Activated T-helper 2 cell treated with anti-CD3 and anti-CD28 coated beads, Interferon-gamma antibody, Interleukin-2, Interleukin-4, amounts not matched to agents 10 μg/mL and 5 μg/mL and 100 μg/mL, durations not matched to agents 14 hours and 24 hours and 36 hours (primary cell): ENCODE data around the gene MAN2A2. TPM values are rescaled to one million over a fixed set of nuclear protein-coding genes. Genes with fewer than 3 reads are reported as not detected.
"Not testable (repeated sequence)": the region's sequence is repeated elsewhere in the genome, so short reads cannot be mapped to it uniquely, and the experiment has no call there.

Experiments used
- DNase-seq: peaks from one replicate; pipeline ENCODE4 v3.0.0; 2021; ENCODE audit warnings: low spot score
- H3K27ac Mint-ChIP-seq: one replicate; pipeline ENCODE4 v1.8.0; 2021; ENCODE audit warnings: mixed read lengths
- H3K27me3 Mint-ChIP-seq: one replicate; pipeline ENCODE4 v1.8.0; 2021; ENCODE audit warnings: low read depth, mixed read lengths
- H3K36me3 Mint-ChIP-seq: one replicate; pipeline ENCODE4 v1.8.0; 2021; ENCODE audit warnings: low read depth, mixed read lengths
- H3K4me1 Mint-ChIP-seq: one replicate; pipeline ENCODE4 v1.8.0; 2021; ENCODE audit warnings: low read depth, mixed read lengths
- H3K4me3 Mint-ChIP-seq: one replicate; pipeline ENCODE4 v1.8.0; 2021; ENCODE audit warnings: low read depth, mild to moderate bottlenecking, moderate library complexity, mixed read lengths
- H3K9me3 Mint-ChIP-seq: one replicate; pipeline ENCODE4 v1.8.0; 2021; ENCODE audit warnings: mixed read lengths
- intact Hi-C: fragments of 100-400 bp; cut with micrococcal nuclease; formaldehyde crosslinking; loops from one replicate; pipeline ENCODE4 v1.15.1; 2023
- total RNA-seq: library from RNA; stranded (reverse); gene quantifications from 2 replicates; pipeline ENCODE4 v1.2.3, GENCODE V29; 2022

Gene MAN2A2
- total RNA-seq, 1 donor from 2014 or later, result 201 TPM

DNA sequence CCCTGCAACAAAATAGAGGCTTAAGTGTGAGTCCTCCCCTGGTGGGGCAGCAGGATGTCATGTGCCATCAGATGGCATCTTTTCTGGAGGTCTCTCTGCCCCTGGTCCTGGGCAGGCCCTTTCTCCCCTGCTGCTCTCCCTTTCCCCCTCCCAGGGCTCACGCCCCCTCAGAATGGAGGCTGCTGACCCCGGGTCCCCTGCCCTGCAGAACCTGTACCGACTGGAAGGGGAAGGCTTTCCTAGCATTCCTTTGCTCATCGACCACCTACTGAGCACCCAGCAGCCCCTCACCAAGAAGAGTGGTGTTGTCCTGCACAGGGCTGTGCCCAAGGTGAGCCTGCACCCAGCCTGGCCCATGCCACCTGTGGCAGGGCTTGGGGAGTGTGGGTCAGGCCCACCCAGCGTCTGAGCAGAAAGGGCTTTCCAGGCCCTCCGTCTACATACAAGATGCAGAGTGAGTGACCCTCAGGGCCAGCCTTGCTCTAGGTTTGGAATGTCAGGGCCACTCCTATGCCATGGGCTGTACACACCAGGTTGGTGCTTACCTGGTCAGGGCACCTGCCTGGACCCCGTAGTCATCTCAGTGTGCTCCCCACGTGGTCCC is 11.7 kb upstream of the MAN2A2 start:
- H3K27ac Mint-ChIP-seq, result no peak overlapping the region
- no peaks in the 10 kb centered on the region for H3K27me3 Mint-ChIP-seq

DNA sequence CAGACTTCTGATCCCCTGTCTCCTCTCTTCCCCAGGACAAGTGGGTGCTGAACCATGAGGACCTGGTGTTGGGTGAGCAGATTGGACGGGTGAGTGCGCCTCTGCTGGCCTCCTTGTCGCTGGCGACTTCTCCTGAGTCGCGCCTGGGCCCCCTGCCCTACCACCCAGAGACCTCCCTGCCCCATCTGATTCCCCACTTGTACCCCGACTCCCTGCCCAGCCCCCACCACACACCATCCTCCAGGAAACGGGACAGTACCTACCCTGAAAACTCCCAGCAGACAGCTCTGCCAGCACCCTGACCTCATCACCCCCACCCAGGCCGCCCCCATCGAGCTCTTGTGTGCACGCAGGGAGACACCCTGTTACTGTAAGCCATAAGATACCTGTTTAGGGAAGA is 11.1 kb upstream of the MAN2A2 start:
- Mint-ChIP-seq H3K27me3 (no peaks in the 10 kb centered on the region), H3K27ac (no peak overlapping the region), H3K36me3 (peaks cover 77% of the 10 kb centered on the region), H3K4me3 (no peak overlapping the region), H3K9me3 (no peaks in the 10 kb centered on the region), H3K4me1 (peaks cover 3% of the 10 kb centered on the region)
- no peak for DNase-seq
- intact Hi-C loops, result no loop called here

More for the DNA sequence above, 11.7 kb upstream of the MAN2A2 start:
- no peak overlapping the region for H3K4me3 Mint-ChIP-seq
- no peak for DNase-seq
- peaks cover 3% of the 10 kb centered on the region for H3K4me1 Mint-ChIP-seq
- H3K36me3 Mint-ChIP-seq, result peaks cover 77% of the 10 kb centered on the region
- intact Hi-C loops, result no loop called here
- no peaks in the 10 kb centered on the region for H3K9me3 Mint-ChIP-seq

DNA sequence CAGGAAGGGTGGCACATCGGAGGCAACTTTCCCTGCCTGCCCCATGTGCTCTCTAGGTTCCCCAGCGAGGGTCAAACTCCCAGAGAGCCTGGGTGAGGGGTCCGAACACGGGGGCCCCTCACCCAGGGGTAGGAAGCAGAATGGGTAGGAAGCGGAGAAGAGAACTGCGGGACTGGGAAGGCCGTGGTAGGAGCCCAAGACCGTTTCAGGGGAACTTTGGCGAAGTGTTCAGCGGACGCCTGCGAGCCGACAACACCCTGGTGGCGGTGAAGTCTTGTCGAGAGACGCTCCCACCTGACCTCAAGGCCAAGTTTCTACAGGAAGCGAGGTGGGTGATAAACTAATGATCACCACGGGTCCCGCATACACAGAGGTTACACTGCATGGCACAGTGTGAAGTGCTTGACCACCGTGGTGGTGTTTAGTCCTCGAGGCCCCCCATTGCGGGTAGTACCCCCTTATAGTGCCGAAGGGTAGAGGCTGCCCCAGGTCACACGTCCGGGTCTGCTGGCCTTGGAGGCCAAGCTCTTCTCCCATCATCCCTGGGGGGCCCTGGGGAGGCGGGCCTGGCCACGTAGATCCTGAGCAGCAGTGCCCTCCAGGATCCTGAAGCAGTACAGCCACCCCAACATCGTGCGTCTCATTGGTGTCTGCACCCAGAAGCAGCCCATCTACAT is 10.5 kb upstream of the MAN2A2 start:
- Mint-ChIP-seq H3K27me3 (no peaks in the 10 kb centered on the region), H3K4me3 (no peak overlapping the region), H3K4me1 (peaks cover 3% of the 10 kb centered on the region), H3K27ac (no peak overlapping the region), H3K36me3 (peaks cover 75% of the 10 kb centered on the region), H3K9me3 (no peaks in the 10 kb centered on the region)
- no peak for DNase-seq
- intact Hi-C loops, result no loop called here

DNA sequence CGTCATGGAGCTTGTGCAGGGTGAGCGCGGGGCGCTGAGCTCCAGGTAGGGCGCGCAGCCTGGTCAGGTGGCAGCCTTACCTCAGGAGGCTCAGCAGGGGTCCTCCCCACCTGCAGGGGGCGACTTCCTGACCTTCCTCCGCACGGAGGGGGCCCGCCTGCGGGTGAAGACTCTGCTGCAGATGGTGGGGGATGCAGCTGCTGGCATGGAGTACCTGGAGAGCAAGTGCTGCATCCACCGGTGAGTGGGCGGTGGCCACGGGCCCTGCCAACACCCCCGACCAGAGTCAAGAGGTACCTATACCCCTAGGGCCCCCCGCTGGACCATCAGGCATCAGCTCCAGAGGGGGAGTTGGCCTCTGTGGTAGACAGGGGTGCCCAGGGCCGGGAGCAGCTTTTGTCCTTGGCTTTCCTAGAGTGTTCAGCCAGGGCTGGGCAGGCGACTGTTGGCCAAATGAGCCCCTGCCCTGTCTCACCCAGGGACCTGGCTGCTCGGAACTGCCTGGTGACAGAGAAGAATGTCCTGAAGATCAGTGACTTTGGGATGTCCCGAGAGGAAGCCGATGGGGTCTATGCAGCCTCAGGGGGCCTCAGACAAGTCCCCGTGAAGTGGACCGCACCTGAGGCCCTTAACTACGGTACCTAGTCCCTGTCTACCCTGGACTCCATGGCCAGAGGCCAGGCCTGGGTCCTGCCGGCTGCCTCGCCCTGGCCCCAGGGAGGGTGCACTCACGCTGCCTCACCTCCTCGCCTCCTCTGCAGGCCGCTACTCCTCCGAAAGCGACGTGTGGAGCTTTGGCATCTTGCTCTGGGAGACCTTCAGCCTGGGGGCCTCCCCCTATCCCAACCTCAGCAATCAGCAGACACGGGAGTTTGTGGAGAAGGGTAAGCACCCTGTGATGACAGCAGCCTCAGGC is 9.7 kb upstream of the MAN2A2 start:
- H3K4me1 Mint-ChIP-seq, result peaks cover under 1% of the 10 kb centered on the region
- no peak for DNase-seq
- no peak overlapping the region for H3K4me3 Mint-ChIP-seq
- H3K27ac Mint-ChIP-seq, result no peak overlapping the region
- H3K27me3 Mint-ChIP-seq, result no peaks in the 10 kb centered on the region
- no peaks in the 10 kb centered on the region for H3K9me3 Mint-ChIP-seq
- intact Hi-C loops, result no loop called here
- H3K36me3 Mint-ChIP-seq, result peaks cover 74% of the 10 kb centered on the region

DNA sequence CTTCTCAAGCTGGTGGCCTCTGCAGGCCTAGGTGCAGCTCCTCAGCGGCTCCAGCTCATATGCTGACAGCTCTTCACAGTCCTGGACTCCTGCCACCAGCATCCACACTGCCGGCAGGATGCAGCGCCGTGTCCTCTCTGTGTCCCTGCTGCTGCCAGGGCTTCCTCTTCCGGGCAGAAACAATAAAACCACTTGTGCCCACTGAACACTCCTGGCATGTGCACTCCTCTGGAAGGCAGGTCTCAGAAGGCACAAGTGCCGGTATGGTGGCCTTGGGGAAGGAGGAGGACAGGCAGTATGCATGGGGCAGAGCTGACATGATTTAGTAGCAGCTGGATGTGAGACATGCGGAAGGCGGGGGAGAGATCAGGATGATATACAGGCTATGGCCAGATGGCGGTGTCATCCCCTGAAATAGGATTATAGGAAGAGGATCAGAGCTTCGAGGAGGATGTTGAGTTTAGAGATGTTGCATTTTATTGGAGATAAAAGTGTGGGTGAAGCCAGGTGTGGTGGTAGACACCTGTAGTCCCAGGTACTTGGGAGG is 7.5 kb upstream of the MAN2A2 start:
- intact Hi-C loops, result no loop called here
- Mint-ChIP-seq H3K27ac (no peak overlapping the region), H3K36me3 (peaks cover 69% of the 10 kb centered on the region), H3K27me3 (no peaks in the 10 kb centered on the region), H3K9me3 (no peaks in the 10 kb centered on the region), H3K4me3 (no peak overlapping the region), H3K4me1 (no peaks in the 10 kb centered on the region)
- DNase-seq, result no peak

DNA sequence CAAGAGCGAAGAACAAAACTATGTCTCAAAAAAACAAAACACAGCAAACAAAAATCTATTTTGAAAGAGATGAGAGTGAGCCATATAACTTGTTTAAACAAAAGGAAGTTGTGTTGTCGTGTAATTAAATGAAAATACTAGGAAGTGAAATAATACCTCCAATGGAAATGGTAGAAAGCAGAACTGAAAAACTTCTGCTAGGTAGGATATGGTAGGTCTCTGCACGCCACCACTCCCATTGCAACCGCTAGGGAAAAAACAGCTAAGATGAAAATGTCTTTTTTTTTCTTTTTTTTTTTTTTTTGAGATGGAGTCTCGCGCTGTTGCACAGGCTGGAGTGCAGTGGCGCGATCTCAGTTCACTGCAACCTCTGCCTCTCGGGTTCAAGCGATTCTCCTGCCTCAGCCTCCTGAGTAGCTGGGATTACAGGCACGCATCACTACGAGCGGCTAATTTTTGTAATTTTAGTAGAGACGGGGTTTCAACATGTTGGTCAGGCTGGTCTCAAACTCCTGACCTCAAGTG is 5.9 kb upstream of the MAN2A2 start:
- DNase-seq, intact Hi-C loops, H3K27me3 Mint-ChIP-seq, H3K9me3 Mint-ChIP-seq, H3K4me3 Mint-ChIP-seq, H3K27ac Mint-ChIP-seq: not testable (repeated sequence)
- Mint-ChIP-seq H3K36me3 (peaks cover 58% of the 10 kb centered on the region), H3K4me1 (peaks cover 11% of the 10 kb centered on the region)

DNA sequence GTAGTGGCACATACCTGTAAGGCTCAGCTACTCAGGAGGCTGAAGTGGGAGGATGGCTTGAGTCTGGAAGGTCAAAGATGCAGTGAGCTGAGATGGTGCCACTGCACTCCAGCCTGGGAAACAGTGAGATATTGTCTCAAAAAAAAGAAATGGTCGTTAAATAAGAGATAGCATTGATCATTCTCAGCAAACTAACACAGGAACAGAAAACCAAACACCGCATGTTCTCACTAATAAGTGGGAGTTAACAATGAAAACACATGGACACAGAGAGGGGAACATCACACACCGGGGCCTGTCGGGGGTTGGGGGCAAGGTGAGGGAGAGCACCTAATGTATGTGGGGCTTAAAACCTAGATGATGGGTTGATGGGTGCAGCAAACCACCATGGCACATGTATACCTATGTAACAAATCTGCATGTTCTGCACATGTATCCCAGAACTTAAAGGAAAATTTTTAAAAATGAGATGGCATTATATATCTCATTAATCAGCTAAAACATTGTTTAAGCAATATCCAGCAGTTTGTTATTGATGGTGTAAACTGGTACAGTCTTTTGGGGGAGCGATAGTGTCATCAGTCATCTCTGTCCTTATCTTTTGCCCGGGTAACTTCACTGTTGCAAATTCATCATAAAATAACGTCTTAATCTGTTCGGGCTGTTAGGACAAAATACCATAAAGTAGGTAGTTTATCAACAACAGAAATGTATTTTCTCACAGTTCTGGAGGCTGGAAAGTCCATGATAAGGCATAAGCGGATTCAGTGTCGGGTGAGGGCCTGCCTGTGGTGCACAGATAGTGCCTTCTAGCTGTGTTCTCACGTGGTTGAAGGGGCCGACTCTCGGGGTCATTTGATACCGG is 1.7 kb upstream of the MAN2A2 start:
- intact Hi-C loops, result loop anchor here (1.0 kb wide), 1 partner anchor 30 kb away; no protein-coding TSS in a partner anchor
- peaks cover 48% of the 10 kb centered on the region for H3K36me3 Mint-ChIP-seq

DNA sequence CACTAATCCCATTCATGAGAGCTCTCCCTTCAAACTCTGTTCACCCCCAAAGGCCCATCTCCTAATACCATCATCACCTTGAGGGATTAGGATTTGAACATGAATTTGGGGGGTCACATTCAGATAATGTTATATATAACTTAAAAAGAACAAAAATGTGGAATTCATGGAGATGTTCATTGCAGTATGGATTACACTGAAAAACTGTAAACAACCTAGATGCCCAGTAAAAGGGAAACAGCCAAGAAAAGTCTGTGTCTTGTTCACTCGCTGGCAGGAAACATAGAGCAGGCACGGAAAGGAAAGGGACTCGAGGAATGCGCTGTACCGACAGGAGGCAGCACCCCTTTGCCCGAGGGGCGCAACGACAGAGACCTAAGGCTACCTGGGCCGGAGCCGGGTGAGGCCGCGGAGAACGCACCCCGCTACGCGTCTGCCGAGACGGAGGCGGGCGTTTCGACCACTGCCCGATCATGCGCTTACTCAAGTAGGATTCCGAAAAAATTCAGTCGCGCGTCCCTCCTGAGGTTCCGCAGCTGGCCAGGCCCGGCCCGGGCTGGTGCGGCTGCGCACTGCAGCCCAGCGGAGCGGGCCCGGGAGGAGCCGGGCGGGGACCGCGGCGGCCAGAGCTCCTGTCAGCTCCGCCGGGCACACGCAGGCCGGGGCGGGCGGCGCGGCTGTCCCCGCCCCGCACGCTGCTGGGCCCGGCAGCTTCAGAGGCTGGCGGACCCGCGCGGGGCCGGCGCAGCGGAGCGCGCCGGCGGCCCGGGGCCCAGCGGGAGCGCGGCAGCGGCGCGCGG is 862 bp upstream of the MAN2A2 start:
- peak overlapping the region; percentile 78 for H3K4me3 Mint-ChIP-seq
- peaks cover 49% of the 10 kb centered on the region for H3K36me3 Mint-ChIP-seq
- peak; percentile 70 for DNase-seq
- no peaks in the 10 kb centered on the region for H3K27me3 Mint-ChIP-seq
- H3K4me1 Mint-ChIP-seq, result peaks cover 24% of the 10 kb centered on the region
- no peaks in the 10 kb centered on the region for H3K9me3 Mint-ChIP-seq
- peak overlapping the region; percentile 80 for H3K27ac Mint-ChIP-seq
- intact Hi-C loops, result loop anchor here (1.0 kb wide), 1 partner anchor 29 kb away; no protein-coding TSS in a partner anchor

More for the DNA sequence above, 1.7 kb upstream of the MAN2A2 start:
- peak overlapping the region; percentile 80 for H3K27ac Mint-ChIP-seq
- DNase-seq, result no peak
- peaks cover 24% of the 10 kb centered on the region for H3K4me1 Mint-ChIP-seq
- H3K27me3 Mint-ChIP-seq, result no peaks in the 10 kb centered on the region
- no peaks in the 10 kb centered on the region for H3K9me3 Mint-ChIP-seq
- H3K4me3 Mint-ChIP-seq, result peak overlapping the region; percentile 78

DNA sequence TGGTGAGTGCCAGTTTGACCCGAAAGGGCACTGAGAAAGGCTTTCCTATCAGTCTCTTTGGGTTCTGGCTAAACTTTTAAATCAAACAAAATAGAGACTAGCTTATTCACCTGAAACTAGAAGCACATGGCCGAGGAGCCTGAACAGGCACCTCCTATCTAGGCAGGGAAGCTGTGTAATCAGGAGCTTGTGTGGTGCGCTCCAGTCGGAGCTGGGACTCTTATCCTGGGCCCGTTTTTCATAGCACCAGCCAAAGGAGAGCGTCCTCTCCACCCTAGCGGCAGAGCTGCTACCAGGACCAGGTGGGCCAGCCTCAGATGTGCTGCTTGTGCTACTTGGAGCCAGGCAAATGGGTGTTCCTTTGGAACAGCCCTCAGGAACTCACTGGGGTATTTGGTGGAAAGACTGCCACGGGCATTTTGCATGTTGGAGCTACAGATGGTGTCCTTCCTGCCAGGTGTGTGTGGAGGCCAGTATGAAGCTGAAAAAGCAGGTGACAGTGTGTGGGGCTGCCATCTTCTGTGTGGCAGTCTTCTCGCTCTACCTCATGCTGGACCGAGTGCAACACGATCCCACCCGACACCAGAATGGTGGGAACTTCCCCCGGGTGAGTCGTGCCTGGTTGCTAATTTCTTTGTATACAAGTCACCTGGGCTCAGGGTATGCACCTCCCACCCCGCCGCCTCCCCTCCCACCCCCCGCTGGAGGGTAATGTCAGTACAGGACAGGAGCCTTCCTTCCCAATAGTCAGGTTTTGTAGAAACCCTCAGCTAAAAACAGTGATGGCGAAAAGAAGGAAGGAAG is 833 bp downstream of the MAN2A2 start:
- no peak for DNase-seq
- H3K27ac Mint-ChIP-seq, result peak overlapping the region; percentile 85
- no peaks in the 10 kb centered on the region for H3K9me3 Mint-ChIP-seq
- peaks cover 53% of the 10 kb centered on the region for H3K36me3 Mint-ChIP-seq
- intact Hi-C loops, result loop anchor here (1.0 kb wide), 1 partner anchor 30 kb away; no protein-coding TSS in a partner anchor
- no peaks in the 10 kb centered on the region for H3K27me3 Mint-ChIP-seq
- peaks cover 24% of the 10 kb centered on the region for H3K4me1 Mint-ChIP-seq
- H3K4me3 Mint-ChIP-seq, result peak overlapping the region; percentile 84

DNA sequence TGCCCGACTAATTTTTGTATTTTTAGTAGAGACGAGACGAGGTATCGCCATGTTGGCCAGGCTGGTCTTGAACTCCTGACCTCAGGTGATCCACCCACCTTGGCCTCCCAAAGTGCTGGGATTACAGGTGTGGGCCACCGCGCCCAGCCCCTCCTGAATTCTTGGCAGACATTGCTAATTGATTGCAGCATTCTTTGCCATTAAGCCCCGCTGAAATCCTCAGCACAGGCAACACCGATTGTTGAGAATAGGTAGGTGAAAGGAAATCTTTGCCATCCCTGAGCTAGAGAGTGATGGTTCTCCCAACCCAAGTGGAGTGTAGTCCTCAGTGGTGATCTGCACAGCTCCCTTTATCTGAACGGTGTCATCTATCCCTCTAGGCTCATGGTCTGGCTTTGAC is 1.6 kb downstream of the MAN2A2 start:
- Mint-ChIP-seq H3K36me3 (peaks cover 53% of the 10 kb centered on the region), H3K27me3 (no peaks in the 10 kb centered on the region), H3K27ac (peak overlapping the region; percentile 22), H3K4me3 (peak overlapping the region; percentile 37), H3K4me1 (peaks cover 24% of the 10 kb centered on the region), H3K9me3 (no peaks in the 10 kb centered on the region)
- intact Hi-C loops, result no loop called here
- DNase-seq, result no peak
